HG03097 (cell line): ENCODE results near the gene TAF7L.
"Not testable (repeated sequence)": the region's sequence is repeated elsewhere in the genome, so short reads cannot be mapped to it uniquely, and the experiment has no call there.

Experiments
- ATAC-seq: cut with Tn5 transposase; IDR thresholded peaks from one replicate; pipeline ENCODE4 v1.9.1; 2021; ENCODE audit not compliant: unreplicated experiment, low FRiP score

Gene TAF7L

GRCh38 chrX:101290957-101291603 lies at the start of gene TAF7L:
TAF7L (minus strand) TSS chrX:101291334; CDS start chrX:101287543, 3,791 bp downstream.
- no peak for ATAC-seq

DNA sequence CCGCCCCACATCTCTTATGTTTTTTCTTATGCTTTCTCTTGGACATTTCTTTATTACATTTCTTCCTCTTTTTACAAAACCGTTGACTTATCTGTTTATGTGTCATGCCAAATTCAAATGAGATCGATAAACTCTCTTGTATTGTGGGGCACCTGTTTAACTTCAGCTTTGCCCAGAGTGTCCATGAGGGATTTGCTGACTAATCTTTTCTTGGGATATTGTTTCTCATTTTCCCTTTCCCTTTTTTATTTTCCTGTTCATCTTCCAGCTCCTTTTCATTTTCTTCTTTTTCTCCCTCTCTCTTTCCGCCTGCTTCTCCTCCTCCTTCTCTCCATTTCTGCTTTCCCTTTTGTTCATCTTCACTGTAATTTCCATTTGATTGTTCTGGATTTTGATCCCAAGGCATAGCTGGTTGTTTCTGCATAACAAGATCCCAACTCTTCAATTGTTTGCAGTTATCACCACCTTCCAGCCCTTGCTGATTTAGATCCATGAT lies 46.7 kb upstream of the TAF7L start:
- ATAC-seq: no peak

GRCh38 chrX:101334310-101334709 lies 43.2 kb upstream of the TAF7L start:
- ATAC-seq: not testable (repeated sequence)

- ATAC-seq: not testable (repeated sequence)
Observed at GRCh38 chrX:101326600-101326999, 35.5 kb upstream of the TAF7L start.

DNA sequence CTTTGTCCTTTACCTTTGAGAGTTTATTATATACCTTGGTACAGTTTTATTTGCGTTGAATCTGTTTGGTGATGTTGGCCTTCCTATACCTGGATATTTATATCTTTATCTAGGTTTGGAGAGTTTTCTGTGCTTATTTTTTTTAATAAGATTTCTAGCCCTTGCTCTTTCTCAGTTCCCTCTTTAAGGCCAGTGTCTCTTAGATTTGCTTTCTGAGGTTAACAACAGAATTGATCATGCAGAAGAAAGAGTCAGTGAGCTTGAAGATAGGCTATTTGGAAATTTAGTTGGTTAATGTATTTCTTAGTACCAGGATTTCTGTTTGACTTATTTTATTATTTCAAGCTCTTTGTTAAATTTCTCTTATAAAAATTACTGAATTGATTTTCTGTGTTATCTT lies 12.7 kb upstream of the TAF7L start:
- no peak for ATAC-seq

DNA sequence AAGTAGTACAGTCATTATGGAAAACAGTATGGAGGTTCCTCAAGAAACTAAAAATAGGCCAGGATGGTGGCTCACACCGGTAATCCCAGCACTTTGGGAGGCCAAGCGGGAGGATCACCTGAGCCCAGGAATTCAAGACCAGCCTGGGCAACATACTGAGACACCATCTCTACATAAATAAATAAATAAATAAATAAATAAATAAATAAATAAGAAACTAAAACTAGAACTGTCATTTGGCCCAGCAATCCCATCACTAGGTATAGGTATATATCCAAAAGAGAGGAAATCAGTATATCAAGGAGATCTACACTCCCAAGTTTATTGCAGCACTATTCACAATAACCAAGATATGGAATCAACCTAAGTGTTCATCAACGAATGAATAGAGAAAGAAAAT lies 4.5 kb upstream of the TAF7L start:
- not testable (repeated sequence) for ATAC-seq

GRCh38 chrX:101287402-101287801 lies 3.7 kb downstream of the TAF7L start:
- no peak for ATAC-seq

DNA sequence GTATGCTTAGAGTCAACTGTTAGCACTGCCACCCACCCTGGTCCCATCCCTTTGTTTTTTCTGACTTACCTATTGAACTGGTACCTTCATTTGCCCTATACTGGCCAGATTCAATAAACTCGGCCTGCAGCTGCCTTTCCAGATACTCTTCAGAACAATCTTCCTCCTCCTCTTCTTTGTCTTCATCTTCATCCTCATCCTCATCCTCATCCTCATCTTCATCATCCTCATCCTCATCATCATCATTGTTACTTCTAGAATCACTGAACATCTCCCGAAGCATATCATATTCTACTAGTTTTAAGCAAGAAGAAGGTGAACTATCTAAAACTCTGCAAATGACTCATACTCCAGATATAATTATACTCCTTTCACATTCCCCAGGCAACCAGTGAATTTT lies 14.9 kb downstream of the TAF7L start:
- ATAC-seq: no peak

GRCh38 chrX:101274198-101274597 lies 16.9 kb downstream of the TAF7L start:
- ATAC-seq: no peak

DNA sequence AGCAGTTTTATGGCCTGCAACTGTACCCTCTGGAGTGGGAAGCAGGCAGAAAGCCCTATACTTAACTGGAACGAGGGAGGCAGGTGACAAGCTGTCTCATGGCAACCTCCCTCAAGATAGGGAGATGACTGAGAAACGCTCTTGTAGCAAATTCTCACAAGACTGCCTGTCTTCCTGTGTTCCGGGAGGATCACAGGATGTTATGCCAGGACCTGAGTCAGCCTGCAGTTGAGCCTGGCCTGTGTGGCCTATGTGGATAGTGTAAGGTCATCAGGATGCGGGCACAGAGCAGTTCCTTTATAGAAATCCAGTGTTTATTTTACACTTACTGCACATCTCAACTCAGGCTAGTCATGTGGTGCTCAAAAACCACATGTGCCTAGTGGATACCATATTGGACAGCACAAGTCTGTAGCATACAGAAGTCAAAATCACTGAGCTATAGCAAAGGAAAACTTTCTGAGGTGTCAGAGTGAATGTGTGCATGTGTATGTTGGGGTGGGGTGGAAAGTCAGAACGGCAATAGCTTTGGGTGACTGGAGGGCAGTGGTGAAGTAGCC lies 25.2 kb downstream of the TAF7L start:
- ATAC-seq: no peak

DNA sequence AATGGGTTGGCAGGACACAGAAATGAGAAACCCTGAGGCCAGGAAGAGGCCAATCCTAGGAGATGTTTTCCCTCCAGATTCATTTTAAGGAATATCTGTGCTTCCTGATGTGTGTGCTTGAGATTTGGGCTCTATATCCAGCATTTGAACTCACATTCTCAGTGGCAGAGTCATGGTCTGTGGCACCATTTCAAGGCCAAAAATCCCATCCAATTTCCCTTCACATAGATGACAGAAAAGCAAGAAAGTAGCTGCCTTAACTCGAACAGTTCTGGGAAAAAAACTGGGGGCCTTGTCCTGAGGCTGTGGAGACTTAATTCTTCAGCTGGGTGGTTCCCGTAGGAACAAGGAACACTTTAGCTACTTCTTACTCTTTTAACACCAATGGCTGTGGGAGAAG lies 27.4 kb downstream of the TAF7L start:
- ATAC-seq: no peak

- no peak for ATAC-seq
Observed at GRCh38 chrX:101262590-101262989, 28.5 kb downstream of the TAF7L start.

GRCh38 chrX:101260435-101260834 lies 30.7 kb downstream of the TAF7L start:
- no peak for ATAC-seq

- no peak for ATAC-seq
Observed at GRCh38 chrX:101258259-101258581, 32.9 kb downstream of the TAF7L start.

DNA sequence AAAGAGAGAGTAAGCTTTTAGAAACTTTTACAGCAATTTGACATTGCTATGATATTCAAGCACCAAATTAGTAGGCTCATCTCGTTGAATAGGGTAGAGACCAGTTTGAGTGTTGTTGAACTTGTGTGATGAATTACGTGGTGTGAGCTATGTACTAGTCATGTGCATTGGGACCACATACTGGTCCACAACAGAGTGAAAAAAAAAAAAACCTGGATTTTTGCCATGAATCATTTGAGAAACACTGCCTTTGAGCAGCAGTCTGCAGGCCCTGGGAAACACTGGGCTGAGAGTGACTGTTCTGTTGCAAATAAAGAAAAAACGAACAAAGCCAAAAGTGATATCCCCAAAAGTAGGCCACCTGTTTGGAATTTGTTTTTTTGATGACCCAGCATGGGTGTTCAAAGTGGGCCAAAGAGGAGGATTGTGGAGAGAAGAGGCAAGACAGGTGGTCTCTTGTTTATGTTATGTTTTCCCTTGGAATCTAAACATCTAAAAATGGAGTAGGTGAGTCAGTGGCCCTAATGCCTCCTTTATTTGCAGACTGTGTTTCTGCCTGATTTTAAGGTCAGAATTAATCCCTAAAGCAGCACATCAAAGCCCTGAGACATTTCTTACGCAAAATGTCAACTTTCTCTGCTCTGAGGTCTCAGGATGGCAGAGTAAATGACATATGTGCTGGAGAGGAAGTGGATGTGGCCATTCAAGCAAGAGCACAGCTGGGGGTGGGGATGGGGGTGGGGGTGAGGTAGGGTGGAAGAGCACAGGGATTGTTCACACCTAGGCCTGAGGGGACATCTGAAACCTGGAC lies 33.5 kb downstream of the TAF7L start:
- ATAC-seq: no peak

DNA sequence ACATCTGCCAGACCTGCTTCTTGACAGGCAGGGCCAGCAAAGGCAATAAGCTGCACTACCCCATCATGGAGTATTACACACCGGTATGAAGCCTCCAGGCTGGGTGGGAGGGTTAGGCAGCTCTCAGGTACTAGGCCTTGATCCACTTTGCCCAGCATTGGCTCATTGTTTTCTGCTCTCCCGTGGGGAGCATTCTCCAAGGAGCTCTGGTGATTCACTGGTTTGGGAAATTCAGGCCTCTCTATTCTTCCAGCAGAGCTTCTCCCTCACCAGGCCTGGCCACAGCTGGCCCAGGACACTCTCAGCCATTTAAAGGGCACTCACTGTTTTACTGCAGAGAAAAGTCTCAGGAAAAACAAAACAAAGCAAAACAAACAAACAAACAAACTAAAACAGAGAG lies 38.5 kb downstream of the TAF7L start:
- no peak for ATAC-seq

GRCh38 chrX:101241531-101241930 lies 49.6 kb downstream of the TAF7L start:
- ATAC-seq: no peak

- no peak for ATAC-seq
Observed at GRCh38 chrX:101237041-101237440, 54.1 kb downstream of the TAF7L start.

DNA sequence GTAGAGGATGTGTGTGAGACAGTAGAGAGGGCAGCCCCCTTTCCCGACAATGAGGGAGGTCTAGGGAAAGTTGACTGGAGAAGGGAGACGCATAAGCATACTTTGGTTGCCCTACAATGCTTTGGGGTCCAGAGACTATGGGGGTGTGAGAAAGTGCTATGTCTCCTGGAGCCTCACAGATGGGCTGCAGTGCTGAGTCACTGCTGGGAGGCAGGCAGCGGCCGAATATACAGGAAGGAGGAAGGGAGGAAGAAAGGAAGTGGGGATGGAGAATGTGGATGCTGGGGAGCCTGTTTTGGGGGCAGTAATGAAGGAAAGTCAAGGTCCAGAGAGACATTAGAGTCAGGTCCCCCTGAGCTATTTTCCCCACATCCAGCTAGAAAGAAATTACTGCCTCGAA lies 58.8 kb downstream of the TAF7L start:
- ATAC-seq: no peak

DNA sequence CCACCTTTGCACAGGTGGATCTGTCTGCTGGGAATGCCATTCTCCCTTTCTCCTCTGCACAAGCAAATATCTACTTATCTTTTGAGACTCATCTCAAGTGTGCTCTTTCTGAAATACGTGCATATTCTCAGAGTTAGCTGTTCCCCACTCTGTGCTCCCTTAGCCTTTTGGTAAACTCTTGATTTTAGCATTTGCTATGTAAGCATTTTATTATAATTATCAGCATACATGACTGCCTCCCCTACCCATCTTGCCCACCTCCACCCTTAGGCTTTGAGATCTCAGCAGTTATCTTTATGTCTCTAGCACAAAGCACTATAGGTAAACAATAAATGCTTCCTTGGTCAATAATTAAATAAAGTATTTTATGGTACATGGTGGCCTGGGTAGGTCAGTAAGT lies 60.1 kb downstream of the TAF7L start:
- ATAC-seq: no peak

GRCh38 chrX:101230636-101231035 lies 60.5 kb downstream of the TAF7L start:
- no peak for ATAC-seq

DNA sequence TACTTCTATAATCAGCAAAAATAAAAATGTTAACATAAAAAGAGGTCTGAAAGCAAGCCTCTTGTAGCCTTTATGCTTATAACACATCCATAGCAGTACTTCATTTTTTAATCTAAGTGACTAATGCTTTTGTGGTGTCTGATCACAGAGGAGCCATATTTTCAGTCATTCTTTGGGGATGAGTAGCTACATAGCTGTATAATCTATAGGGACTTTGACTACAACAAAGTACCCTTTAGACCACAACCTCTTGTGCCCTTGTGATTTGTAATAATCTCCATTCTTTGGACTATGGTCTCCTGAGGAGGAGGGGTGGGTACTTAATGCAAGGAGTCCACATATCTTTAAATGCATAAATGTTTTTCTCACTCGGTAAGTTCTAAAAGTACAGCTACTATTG lies 62.0 kb downstream of the TAF7L start:
- ATAC-seq: no peak
